NCI-H1436 (cell line): Measurements from ENCODE around the gene P2RX2.
"Not testable (repeated sequence)": the region's sequence is repeated elsewhere in the genome, so short reads cannot be mapped to it uniquely, and the experiment has no call there.

Experiments
- DNase-seq: peaks from one replicate; lab custom pipeline; 2025; lab: John Stamatoyannopoulos, UW

Gene P2RX2

DNA sequence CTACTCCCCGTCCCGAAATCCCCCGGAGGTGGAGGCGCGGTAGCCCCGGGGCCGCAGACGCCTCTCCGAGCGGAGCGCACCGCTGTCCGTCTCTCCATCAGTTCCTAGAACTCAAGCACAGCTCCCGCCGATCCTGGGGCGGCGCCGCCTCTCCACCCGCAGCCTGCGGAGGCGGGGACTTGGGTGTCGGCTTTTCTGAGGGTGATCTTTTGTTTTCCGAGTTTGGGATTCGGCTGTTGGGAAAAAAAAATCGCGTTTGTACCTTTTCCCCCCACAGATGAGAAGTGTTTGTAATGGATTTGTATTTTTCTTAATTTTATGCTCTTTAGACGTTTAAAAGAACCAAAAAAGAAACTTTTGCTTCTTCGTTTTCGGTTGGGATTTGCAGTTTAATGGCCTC lies 34.8 kb upstream of the P2RX2 start:
- no peak for DNase-seq

DNA sequence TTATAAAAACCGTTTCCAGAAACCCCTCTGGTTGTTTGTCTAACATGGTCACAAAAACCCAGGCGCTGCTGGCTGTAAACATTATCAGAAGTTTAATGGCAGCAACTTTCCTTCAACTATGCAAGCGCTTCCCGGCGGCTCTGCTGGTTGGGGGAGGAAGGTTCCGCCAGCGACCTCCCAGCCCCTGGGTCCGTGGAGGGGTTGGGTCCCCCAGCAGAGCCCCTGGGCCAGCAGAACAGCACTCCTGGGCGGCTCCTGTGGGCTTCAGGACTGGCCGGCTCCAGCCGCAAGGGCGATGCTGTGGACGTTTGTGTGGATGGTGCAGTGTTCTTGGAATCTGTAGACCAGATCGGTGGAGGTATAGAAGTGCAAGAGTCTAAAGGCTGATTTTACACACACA lies 34.1 kb upstream of the P2RX2 start:
- DNase-seq = no peak

DNA sequence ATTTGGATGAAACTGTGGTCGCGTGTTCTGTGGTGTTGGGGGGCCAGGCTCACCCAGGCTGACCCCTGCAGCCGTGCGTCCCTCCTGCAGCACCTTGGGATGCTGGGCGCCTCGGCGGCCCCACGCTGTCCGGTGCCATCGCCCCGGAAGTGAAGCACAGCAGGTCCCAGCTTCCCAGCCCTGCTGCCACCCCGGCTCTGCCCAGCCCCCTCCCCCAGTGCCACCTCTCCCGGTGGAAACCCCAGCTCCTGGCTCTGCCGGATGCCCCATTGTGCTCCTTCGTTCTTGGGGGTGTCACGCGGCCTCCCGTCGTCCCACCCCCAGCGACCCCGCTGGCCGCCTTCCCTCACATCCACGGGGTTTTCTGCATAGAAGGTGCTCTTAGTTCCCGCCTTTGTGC lies 33.4 kb upstream of the P2RX2 start:
- no peak for DNase-seq

DNA sequence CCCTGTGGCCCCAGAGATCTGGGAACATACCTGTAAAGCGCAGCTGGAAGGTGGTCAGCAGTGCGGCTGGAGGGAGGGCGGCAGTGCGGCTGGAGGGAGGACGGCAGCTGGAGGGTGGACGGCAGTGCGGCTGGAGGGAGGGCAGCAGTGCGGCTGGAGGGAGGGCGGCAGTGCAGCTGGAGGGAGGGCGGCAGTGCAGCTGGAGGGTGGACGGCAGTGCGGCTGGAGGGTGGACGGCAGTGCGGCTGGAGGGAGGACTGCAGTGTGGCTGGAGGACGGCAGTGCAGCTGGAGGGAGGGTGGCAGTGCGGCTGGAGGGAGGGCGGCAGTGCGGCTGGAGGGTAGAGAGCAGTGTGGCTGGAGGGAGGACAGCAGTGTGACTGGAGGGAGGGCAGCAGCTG lies 31.6 kb upstream of the P2RX2 start:
- DNase-seq = no peak

DNA sequence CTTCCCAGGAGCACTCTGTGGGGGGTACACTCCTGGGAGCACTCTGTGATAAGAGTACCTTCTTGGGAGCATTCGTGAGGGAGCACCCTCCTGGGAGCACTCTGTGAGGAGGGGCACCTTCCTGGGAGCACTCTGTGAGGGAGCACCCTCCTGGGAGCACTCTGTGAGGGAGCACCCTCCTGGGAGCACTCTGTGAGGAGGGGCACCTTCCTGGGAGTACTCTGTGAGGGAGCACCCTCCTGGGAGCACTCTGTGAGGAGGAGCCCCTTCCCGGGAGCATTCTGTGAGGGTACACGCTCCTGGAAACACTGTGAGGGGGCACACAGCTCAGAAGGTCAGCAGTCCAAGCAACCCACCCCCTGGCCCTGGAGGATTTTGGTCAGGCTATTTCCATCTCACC lies 30.8 kb upstream of the P2RX2 start:
- no peak for DNase-seq

DNA sequence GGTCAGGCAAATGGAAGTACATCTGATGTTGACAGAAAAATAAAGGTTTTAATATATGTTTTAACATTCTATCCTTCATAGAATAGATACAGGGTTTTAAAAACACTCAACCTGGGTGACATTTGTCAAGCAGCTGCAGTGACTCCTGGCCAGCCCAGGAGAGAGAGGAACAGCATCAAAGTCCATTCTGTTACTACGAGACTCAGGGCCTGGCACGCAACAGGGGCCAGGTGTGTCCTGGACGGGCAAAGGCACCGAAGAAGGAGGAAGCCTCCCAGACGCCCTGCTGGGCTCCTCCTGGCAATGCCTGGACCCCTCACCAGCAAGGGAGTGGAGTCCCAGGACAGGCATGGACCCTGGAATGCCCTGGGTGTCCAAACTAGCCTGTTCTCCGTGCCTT lies 30.3 kb upstream of the P2RX2 start:
- DNase-seq = no peak

DNA sequence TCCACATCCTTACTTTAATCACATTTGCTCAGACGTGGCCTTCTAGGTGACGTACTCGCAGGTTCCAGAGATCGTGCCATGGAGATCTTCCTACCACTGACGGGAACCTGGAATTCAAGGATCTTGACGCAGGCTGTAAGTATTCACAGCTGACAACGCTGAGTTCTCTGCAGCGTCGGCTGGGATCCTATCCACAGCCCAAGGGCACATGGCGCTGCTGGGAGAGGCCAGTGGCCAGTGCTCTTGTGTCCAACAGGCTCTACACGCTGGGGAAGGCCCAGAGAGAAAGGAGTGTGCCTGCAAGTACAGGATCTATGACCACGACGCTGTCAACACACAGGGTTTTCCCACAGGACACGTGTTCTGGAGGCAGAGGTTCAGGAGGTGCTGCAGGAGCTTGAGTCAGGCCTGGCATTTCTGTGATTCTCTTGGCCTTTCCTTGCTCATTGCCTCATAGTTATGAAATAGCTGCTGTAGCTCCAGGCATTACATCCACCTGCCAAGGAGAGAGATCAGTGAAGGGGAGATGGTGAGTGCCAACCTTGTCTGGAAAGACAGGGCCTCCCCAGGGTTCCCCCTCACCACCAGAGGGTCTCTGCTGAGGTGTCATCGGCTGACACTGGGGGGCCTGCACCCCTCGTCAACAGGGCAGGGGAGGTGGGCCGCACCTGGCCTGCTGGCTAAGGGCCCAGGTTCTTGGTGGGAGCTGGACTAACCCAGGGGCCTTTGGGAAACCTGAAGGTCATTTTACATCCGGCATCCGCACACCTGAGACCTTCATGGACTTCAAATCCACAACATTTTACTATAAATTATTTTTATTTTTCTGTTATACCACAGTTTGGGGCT lies 29.5 kb upstream of the P2RX2 start:
- DNase-seq = no peak

DNA sequence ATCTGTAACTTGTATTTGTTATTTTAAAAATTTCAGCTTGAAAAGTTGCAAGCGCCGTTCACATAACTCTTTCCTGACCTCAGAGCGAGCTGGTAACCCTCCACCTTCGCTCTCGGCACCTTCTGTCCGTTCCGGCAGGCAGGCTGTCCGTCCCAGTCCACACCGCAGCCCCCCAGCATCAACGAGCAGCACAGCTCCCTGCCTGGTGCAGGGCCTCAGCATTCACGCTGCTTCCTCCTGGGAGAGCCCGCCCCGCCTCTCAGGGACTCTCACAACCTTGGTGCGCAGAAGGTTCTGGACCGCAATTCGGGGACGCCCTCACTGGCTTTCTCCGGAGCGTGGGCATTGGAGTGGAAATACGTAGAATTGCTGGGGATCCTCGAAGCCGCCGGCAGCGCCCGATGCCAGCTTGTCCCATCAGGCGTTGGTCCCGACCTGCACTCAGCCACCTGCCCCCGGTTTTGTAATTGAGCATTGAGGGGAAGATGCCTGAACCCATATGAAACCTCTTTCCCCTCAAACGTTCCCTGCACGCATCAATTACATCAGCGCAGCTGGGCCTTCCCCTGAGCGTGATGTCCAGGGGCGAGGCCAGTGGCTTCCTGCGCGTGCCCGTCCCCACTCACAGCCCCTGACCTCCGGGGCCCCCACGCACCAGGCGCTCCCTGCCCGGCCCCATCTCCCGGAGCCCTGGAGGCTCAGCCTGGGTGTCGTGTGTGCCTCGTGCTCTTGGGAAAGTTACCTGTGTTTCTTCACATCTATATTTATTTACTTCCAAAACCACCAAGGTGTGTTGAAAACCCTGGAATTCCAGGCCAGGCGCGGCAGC lies 27.3 kb upstream of the P2RX2 start:
- DNase-seq = no peak

DNA sequence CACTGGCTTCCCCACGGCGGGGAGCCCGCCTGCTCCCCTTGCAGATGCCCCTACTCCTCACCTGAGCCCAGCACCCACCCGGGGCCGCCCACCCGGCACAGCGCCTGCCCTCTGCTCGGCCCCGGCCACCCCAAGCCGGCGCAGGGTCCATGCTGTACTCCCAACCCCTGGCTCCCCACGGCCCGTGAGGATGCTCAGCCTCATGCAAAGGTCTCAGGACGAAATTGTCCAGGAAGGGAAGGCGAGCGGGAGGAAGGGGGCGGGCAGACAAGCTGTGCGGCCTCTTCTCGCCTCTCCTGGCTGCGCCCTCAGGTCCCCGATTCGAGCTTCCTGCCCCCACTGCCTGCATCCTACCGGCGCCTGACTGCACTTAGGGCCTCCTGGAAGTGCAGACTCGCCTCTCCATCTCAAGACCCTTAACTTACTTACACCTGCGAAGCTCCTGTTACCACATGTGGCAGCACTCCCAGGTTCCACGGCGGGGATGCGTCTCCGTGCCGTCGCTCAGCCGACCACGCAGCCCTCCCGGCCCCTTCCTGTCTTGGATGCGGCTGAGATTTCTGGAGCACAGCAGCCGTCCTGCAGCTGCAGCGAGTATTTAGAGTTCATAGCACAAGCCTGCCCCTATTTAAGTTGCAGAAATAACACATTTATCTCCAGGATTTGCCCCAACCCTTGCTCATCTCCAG lies 26.1 kb upstream of the P2RX2 start:
- no peak for DNase-seq

DNA sequence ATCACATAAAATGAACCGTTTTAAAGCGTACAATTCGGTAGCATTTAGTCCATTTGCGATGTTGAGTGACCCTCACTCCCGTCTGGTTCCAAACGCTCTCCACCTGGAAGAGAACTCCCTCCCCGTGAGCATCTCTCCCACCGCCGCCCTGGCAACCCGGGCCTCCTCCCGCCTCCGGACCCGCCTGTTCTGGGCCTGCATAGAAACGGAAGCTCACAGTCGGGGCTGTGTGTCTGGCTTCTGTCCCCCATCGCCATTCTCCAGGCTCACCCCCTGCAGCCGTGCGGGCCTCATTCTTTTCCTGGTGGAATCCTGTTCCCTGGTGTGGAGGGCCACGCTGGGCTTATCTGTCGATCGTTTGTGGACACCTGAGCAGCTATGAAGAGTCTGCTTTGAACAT lies 25.5 kb upstream of the P2RX2 start:
- no peak for DNase-seq

DNA sequence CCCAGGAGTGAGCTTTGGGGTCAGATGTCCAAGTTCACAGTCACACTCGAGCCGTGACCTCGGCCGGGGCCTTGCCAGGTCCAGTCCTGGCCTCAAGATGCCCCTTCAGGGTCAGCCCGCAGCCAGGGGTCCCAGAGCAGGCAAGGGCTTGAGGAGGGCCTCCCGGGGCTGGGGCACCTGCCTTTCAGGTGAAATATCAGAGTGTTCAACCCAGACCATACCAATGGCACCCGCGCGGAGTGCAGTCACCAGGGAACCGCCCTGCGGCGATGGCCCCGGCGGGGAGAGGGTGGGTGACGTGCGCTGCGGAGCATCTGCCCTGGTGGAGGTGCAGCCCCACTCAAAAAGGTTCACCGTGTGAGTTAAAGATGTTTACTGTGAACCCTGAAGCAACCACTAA lies 25.1 kb upstream of the P2RX2 start:
- no peak for DNase-seq

DNA sequence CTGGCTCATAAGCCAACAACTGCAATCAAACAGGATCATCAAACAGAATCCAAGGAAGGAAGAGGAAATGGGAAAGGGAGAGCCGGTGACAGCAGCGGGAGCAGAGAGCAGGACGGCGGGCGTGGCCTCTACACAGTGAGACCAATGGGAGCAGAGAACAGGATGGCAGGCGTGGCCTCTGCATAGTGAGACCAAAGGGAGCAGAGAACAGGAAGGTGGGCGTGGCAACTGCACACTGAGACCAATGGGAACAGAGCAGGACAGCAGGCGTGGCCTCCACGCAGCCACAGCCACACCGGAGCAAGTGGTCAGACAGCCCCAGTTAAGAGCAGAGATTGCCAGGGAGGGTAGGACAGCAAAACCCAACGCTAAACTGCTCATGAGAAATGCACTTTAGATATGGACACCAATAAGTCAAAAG lies 24.6 kb upstream of the P2RX2 start:
- DNase-seq = peak; percentile 97

DNA sequence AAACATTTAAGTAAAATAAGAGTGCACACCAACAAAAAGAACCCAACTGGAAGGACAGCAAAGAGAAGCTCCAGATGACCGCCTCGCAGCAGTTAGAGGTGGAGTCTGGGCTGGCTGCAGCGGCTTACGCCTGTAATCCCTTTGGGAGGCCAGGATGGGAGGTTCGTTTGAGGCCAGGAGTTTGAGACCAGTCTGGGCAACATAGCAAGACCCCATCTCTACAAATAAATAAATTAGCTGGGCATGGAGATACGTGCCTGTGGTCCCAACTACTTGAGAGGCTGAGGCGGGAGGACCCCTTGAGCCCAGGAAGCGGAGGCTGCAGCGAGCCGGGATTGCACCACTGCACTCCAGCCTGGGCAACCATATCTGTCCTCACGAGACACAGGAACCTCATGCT lies 23.4 kb upstream of the P2RX2 start:
- no peak for DNase-seq

DNA sequence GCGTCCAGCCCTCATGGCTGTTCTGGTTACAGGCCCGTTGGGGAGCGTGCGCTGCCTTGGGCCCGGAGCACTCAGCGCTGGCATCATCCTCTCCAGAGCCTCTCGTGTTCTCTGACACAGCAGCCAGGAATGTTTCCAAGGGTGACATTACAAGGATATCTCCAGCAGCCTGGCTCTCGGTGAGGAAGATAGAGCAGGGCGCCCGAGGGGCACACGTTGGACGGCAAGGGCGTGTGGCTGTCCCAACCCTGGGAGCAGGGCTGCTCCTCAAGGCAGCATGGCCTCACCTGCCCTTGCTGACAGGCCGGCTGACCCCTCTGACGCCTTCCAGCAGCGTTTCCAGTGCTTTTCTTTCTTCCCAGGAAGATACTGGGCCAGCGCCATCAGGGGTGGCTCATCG lies 22.6 kb upstream of the P2RX2 start:
- DNase-seq = no peak

DNA sequence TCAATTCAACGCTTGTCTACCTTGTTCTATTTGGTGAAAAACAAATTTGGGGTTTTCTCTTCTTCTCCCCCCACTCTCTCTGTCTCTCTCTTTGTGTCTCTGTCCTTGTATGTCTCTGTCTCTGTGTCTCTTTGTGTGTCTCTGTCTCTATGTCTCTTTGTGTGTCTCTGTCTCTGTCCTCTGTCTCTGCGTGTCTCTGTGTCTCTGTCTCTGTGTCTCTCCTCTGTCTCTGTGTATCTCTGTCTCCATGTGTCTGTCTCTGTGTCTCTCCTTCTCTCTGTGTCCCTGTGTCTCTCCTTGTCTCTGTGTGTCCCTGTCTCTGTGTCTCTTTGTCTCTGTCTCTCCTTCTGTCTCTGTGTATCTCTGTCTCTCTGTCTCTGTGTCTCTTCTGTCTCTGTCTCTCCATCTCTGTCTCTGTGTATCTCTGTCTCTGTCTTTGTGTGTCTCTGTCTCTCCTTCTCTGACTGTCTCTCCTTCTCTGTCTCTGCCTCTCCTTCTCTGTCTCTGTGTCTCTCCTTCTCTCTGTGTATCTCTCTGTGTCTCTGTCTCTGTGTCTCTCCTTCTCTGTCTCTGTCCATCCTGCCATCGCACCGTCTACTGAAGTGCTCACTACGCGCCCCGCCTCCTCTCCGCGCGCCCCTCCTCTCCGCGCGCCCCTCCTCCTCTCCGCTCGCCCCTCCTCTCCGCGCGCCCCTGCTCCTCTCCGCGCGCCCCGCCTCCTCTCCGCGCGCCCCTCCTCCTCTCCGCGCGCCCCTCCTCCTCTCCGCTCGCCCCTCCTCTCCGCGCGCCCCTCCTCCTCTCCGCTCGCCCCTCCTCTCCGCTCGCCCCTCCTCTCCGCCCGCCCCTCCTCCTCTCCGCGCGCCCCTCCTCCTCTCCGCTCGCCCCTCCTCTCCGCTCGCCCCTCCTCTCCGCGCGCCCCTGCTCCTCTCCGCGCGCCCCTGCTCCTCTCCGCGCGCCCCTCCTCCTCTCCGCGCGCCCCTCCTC lies 21.0 kb upstream of the P2RX2 start:
- peak; percentile 35 for DNase-seq

DNA sequence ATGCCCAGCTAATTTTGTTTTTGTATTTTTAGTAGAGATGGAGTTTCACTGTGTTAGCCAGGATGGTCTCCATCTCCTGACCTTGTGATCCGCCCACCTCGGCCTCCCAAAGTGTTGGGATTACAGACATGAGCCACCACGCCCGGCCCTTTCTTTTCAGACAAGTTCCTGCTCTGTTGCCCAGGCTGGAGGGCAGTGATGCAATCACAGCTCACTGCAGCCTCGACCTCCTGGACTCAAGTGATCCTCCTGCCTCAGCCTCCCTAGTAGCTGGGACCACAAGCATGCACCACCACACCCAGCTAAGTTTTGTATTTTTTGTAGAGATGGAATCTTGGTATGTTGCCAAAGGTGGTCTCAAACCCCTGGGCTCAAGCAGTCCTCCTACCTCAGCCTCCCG lies 19.1 kb upstream of the P2RX2 start:
- DNase-seq = not testable (repeated sequence)

DNA sequence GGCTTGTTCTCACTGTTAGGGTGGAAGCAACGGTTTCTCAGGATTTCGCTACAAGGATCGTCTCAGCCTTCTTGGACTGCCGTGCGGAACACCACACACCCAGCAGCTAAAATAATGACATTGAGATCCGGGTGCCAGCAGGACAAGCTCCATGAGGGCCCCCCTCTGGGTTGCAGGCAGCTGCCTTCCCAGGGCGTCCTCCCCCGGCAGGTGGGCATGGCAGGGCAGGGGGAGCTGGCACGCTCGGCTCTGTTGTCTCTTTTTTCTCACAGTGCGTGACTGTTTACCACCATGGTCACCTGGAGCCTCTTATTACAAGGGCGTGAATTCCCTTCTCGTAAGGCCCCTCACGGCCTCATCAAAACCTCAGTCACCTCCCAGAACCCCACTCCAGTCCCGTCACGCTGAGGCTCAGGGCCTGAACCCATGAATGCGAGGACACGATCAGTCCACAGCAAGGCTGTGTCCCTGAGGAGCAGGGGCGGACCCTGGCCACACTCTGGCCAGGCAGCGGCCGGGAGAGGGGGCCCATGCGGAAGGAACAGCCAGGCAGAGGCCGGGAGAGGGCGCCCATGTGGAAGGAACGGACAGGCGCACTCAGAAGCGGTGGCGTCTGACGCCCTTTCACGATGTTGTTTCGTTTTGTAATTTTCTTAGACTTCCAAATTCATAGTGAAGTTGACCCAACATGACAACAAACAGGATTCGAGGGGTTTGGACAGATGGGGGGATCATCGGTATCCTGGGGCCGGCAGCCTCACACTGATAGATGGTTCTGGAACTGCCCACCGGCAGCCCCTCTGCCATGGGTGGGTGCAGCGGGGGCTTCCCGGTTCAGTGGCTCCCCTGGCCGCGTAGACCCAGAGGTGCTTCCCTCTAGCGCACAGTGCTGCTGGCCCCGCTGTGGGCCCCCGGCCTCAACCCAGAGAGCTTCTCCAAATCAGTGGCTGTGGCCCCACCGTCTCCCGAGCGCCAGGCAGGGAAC lies 18.2 kb upstream of the P2RX2 start:
- peak; percentile 45 for DNase-seq

DNA sequence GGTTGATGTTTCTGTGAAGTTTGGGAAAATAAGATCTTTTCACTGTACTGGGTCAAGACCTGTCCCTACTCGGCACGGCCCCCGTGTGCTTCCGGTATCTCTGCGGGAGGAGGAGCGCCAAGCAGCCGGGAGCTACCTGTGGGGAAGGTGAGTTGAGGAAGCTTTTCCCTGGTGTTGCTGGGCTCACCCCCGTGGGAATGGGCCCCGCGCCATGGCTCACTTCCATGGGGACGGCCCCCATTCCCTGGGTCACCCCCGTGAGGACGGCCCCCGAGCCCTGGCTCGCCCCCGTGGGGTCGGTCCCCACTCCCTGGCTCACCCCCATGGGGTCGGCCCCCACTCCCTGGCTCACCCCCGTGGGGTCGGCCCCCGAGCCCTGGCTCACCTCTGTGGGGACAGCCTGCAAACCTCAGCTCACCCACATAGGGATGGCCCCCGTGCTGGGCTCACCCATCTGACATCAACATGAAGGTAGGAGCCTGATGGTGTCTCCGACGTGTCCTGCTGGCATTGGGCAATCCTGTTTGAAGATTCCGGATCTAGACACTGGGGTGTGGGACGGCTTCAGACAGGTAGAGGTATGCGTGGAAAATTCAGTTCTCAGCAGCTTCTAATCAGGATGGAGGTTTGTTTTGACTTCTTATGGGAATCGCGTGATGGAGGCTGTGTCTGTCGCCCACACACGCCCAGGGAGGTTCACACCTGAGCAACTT lies 17.2 kb upstream of the P2RX2 start:
- no peak for DNase-seq

DNA sequence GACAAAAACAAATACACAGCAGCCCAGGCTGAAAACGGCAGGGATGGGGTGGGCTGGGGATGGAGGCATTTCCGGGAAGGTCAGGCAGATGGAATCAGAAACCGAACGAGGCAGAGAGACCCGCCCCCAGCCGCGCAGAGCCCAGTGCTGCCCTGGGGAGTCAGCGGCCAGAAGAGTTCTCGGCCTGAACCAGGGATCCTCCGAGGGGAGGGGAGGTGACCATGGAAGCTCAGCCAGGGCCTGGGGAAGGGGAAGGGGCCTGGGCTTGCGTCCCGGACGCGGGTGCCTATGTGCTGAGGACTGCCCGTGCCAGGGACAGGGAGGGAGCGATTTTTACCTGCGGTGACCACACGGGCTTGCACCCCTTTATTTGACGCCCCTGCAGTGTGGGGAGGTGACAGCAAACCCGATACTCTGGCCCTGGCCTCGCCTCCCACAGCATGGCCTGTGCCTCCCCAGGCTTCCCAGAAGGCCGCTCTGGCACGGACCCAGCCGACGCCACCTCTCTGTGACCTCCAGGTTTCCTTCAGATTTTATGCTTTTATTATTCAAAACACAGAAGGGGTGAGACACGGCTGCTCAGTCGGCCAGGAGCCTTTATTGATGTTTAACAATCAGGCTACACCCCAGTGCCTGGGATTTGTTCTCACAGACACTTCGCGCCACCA lies 15.9 kb upstream of the P2RX2 start:
- no peak for DNase-seq
